ENCODE data around the gene RAB8A.

GRCh38 chr19:16166417-16166816 is 54.7 kb downstream of the RAB8A start:
- TF ChIP-seq POLR2A (IDR thresholded peaks at IDR 0.05) (no peak), CTCF (IDR thresholded peaks at IDR 0.05 in 8 of 11, conservative IDR thresholded peaks at IDR 0.05 in 3 of 11) (no peak), POLR2AphosphoS5 (IDR thresholded peaks at IDR 0.05) (no peak)
